Measurements from ENCODE around the gene C20orf96. TPM values are rescaled to one million over a fixed set of nuclear protein-coding genes. Genes with fewer than 3 reads are reported as not detected.
A peak's percentile ranks its signal among the peaks of the same experiment; 100 is the strongest.

The C20orf96 gene
- total and polyA plus RNA-seq, 2 of the 4 experiments (the other 2 are of a cell fraction): 2.0 to 9.8 TPM

GRCh38 chr20:325889-326644 is 35.5 kb upstream of the C20orf96 start:
- Histone ChIP-seq H3K79me1 (ENCODE audit: low read depth in 1 of 2, low read length in 2 of 2) (peaks cover 24 to 44% of the 10 kb centered on the region in 2 experiments; a peak in 3 of 4 replicates), H3K4me2 (ENCODE audit: low read depth, low read length) (peak overlapping the region; percentile 83), H3K14ac (replicated peaks; ENCODE audit: low read depth, low read length) (peak overlapping the region; percentile 84), H2BK15ac (ENCODE audit: low read depth, low read length) (no peak overlapping the region), H3K36me3 (ENCODE audit: control insufficient read depth, insufficient read depth, low read length) (peaks cover 8% of the 10 kb centered on the region; the same call in 1 of the 2 replicates), H3K27me3 (ENCODE audit: control insufficient read depth, insufficient read depth, low read length) (no peaks in the 10 kb centered on the region), H4K20me1 (ENCODE audit: insufficient read depth, low read length) (peaks cover 44% of the 10 kb centered on the region), H3K9me3 (ENCODE audit: control insufficient read depth, insufficient read depth, low read length) (no peaks in the 10 kb centered on the region), H2AFZ (replicated peaks; ENCODE audit: low read length, poor library complexity) (peak overlapping the region; percentile 97), H2BK20ac (ENCODE audit: low read depth, low read length) (no peak overlapping the region), H3K27ac (ENCODE audit: insufficient read depth, low read length) (peak overlapping the region; percentile 97), H4K5ac (ENCODE audit: low read depth, low read length) (peak overlapping the region; percentile 70), H3K23ac (ENCODE audit: low read depth, low read length) (peak overlapping the region; percentile 88; the same call in 1 of the 2 replicates), H3K18ac (ENCODE audit: low read depth, low read length) (peak overlapping the region; percentile 65; the same call in 1 of the 2 replicates), H3K4me1 (ENCODE audit: control insufficient read depth, insufficient read depth, low read length) (peaks cover 17% of the 10 kb centered on the region), H3K56ac (ENCODE audit: extremely low read depth, insufficient read depth, low read length) (peak overlapping the region; percentile 71), H2BK120ac (ENCODE audit: low read depth, low read length) (peak overlapping the region; percentile 69; the same call in 1 of the 2 replicates), H3K4ac (ENCODE audit: low read depth, low read length) (peak overlapping the region; percentile 92), H2BK5ac (ENCODE audit: low read depth, low read length, poor library complexity, severe bottlenecking) (peak overlapping the region; percentile 92), H2AK5ac (ENCODE audit: low read depth, low read length) (peak overlapping the region; percentile 71), H2AK9ac (replicated peaks; ENCODE audit: low read depth, low read length, poor library complexity) (peak overlapping the region; percentile 99), H3K9me1 (ENCODE audit: insufficient read depth, low read length) (peaks cover 4% of the 10 kb centered on the region; the same call in 1 of the 2 replicates), H4K91ac (ENCODE audit: insufficient read depth, low read depth, low read length) (peak overlapping the region; percentile 80), H3K4me3 (ENCODE audit: insufficient read depth, low read depth, low read length) (peak overlapping the region; percentile 94), H4K8ac (ENCODE audit: low read depth in 2 of 2, low read length in 2 of 2) (peak overlapping the region; percentile 70 to 75; a peak in 2 of 4 replicates), H3K9ac (ENCODE audit: low read depth, low read length) (peak overlapping the region; percentile 87)
- WGBS, 2 experiments (ENCODE audit: extremely low coverage in 2 of 2, insufficient read length in 1 of 2): 0% methylated on average over 66 of the region's 103 CpGs; no CpG with 5 or more reads in 1 of the 2 experiments
- TF ChIP-seq CHD1 (IDR thresholded peaks at IDR 0.05; ENCODE audit: low read depth, low read length) (no peak), MXI1 (IDR thresholded peaks at IDR 0.05; ENCODE audit: borderline replicate concordance, low read depth, low read length) (peak; percentile 86; the same call in 1 of the 2 replicates), MAZ (IDR thresholded peaks at IDR 0.05; ENCODE audit: borderline replicate concordance, low read depth, low read length) (peak; percentile 18; the same call in 1 of the 2 replicates), ELK1 (IDR thresholded peaks at IDR 0.05; ENCODE audit: borderline replicate concordance, low read depth, low read length) (no peak), CTCF (conservative IDR thresholded peaks at IDR 0.05; ENCODE audit: low read depth, low read length) (0 out of 2 replicates have a peak, but pooled peaks have one; percentile 6)
- peak; percentile 1 for ATAC-seq (ENCODE audit: low read depth)
- dilution Hi-C loops (cut with HindIII; ENCODE audit: low sequenced_read_pairs, unreplicated experiment) (no loop called here), in situ Hi-C loops (cut with MboI; ENCODE audit: low sequenced_read_pairs) (no loop called here), intact Hi-C loops (cut with micrococcal nuclease) (no loop called here)
- peak; percentile 67 for DNase-seq
- ChIA-PET CTCF (no interaction called here), POLR2A (ENCODE audit: unreplicated experiment) (interaction anchor here (0.5 to 0.6 kb wide), 3 partner anchors 29 to 152 kb away, joined by 3 to 13 read pairs (median 3); no protein-coding TSS in a partner anchor)
- no TSS peak for BruUV-seq (replicated peaks)
